HepG2 (cell line): ENCODE data around the gene IFT88. TPM values are rescaled to one million over a fixed set of nuclear protein-coding genes. Genes with fewer than 3 reads are reported as not detected.

Experiments
- CC2D1A ChIP-seq: sonication (generic); formaldehyde crosslinking; IDR thresholded peaks from 2 replicates; pipeline ENCODE4 v1.8.1; 2023; ENCODE audit warnings: mild to moderate bottlenecking, missing genetic modification reagents
- FOXA1 ChIP-seq, 2 experiments: fragments of 450-650 bp in 1 of 2; sonication (generic) in 1 of 2; formaldehyde crosslinking in 1 of 2; IDR thresholded peaks; 2 replicates each; pipeline versions ENCODE4 v1.4.0 to v1.6.1; 2016 to 2020; ENCODE audit warnings: missing genetic modification reagents in 1 of 2
- FOXA3 ChIP-seq: IDR thresholded peaks from 2 replicates; pipeline ENCODE4 v1.6.1; 2016; ENCODE audit warnings: missing genetic modification reagents, missing compliant biosample characterization
- HNF1B ChIP-seq: sonication (generic); formaldehyde crosslinking; IDR thresholded peaks from 2 replicates; pipeline ENCODE4 v1.5.1; 2020; ENCODE audit warnings: mild to moderate bottlenecking, moderate library complexity, missing genetic modification reagents
- IKZF5 ChIP-seq: IDR thresholded peaks from 2 replicates; pipeline ENCODE4 v1.6.1; 2018; ENCODE audit warnings: missing genetic modification reagents, mild to moderate bottlenecking, missing compliant biosample characterization
- JUN ChIP-seq: sonication (generic); formaldehyde crosslinking; IDR thresholded peaks from 2 replicates; pipeline ENCODE4 v1.4.0; 2020; ENCODE audit warnings: mild to moderate bottlenecking, missing genetic modification reagents
- KMT2A ChIP-seq: sonication (generic); formaldehyde crosslinking; IDR thresholded peaks from 2 replicates; pipeline ENCODE4 v1.4.0; 2020; ENCODE audit warnings: missing genetic modification reagents
- MTA3 ChIP-seq: sonication (generic); formaldehyde crosslinking; IDR thresholded peaks from 2 replicates; pipeline ENCODE4 v1.4.0; 2020; ENCODE audit warnings: missing genetic modification reagents
- POGZ ChIP-seq: sonication (generic); formaldehyde crosslinking; IDR thresholded peaks from 2 replicates; pipeline ENCODE4 v1.4.0; 2020; ENCODE audit warnings: mild to moderate bottlenecking, missing genetic modification reagents
- RXRA ChIP-seq: sonication (generic); formaldehyde crosslinking; IDR thresholded peaks from 2 replicates; pipeline ENCODE4 v1.5.1; 2020; ENCODE audit warnings: missing genetic modification reagents
- YEATS4 ChIP-seq: sonication (generic); formaldehyde crosslinking; IDR thresholded peaks from 2 replicates; pipeline ENCODE4 v1.4.0; 2020; ENCODE audit warnings: missing genetic modification reagents, borderline replicate concordance
- ZNF616 ChIP-seq: sonication (generic); formaldehyde crosslinking; IDR thresholded peaks from 2 replicates; pipeline ENCODE4 v1.5.0; 2020; ENCODE audit warnings: low read depth, mild to moderate bottlenecking, missing genetic modification reagents
- ZNF703 ChIP-seq: sonication (generic); formaldehyde crosslinking; IDR thresholded peaks from 2 replicates; pipeline ENCODE4 v1.5.1; 2020; ENCODE audit warnings: missing genetic modification reagents, mild to moderate bottlenecking, moderate library complexity, borderline replicate concordance
- polyA plus RNA-seq, 8 experiments: library from polyadenylated mRNA; depleted of rRNA in 3 of 8; stranded (reverse) in 7 of 8; unstranded in 1 of 8; fragments of >200 nt; fragmentation: Illumina TruSeq in 4 of 8; extraction: Trizol in 4 of 8; gene quantifications; 2 replicates each; pipeline versions ENCODE4 v1.2.1 to v1.2.3, GENCODE V29; 2011 to 2016; ENCODE audit warnings: low read depth in 4 of 8, missing spikeins in 1 of 8, mixed read lengths in 1 of 8; ENCODE audit not compliant: insufficient read depth in 1 of 8
- total RNA-seq, 5 experiments: library from RNA; depleted of rRNA; stranded (reverse); fragments of >200 nt; fragmentation: Illumina TruSeq; extraction: Trizol; gene quantifications; 2 replicates each; pipeline ENCODE4 v1.2.3, GENCODE V29; 2016; ENCODE audit warnings: low read depth in 1 of 5
- TF ChIP-seq, protein P1 (sequence below): sonication (generic); formaldehyde crosslinking; IDR thresholded peaks from 2 replicates; pipeline ENCODE4 v1.4.0; 2020; ENCODE audit warnings: missing genetic modification reagents
- TF ChIP-seq, protein P2 (sequence below): sonication (generic); formaldehyde crosslinking; IDR thresholded peaks from 2 replicates; pipeline ENCODE4 v1.8.0; 2022; ENCODE audit warnings: mild to moderate bottlenecking, missing genetic modification reagents
- TF ChIP-seq, protein P3 (sequence below): sonication (generic); formaldehyde crosslinking; IDR thresholded peaks from 2 replicates; pipeline ENCODE4 v1.4.0; 2020; ENCODE audit warnings: missing genetic modification reagents

The IFT88 gene
- total and polyA plus RNA-seq, 2 of the 13 experiments (the other 11 are each of a cell fraction or from before 2014, with no cell fraction given), result 8.4 to 19.9 TPM

GRCh38 chr13:20525144-20525600 lies 41.8 kb upstream of the IFT88 start (continued):
- peak; percentile 31; the same call in 1 of the 2 replicates for TF ChIP-seq IKZF5 (CRISPR knock-in tag)
- TF ChIP-seq YEATS4 (CRISPR knock-in tag), result no peak
- TF ChIP-seq CC2D1A (CRISPR knock-in tag), result no peak
- TF ChIP-seq FOXA1 (IDR thresholded peaks at IDR 0.05), result no peak
- peak; percentile 16; the same call in 1 of the 2 replicates for TF ChIP-seq FOXA1 (CRISPR knock-in tag; IDR thresholded peaks at IDR 0.05)
- TF ChIP-seq FOXA3 (CRISPR knock-in tag), result no peak
- 0 out of 2 replicates have a peak, but pooled peaks have one; percentile 1 for TF ChIP-seq ZNF616
- TF ChIP-seq MTA3 (CRISPR knock-in tag), result 0 out of 2 replicates have a peak, but pooled peaks have one; percentile 17
- TF ChIP-seq HNF1B, result peak; percentile 38; the same call in 1 of the 2 replicates
- 0 out of 2 replicates have a peak, but pooled peaks have one; percentile 35 for TF ChIP-seq ZNF703
- TF ChIP-seq, protein P1, sequence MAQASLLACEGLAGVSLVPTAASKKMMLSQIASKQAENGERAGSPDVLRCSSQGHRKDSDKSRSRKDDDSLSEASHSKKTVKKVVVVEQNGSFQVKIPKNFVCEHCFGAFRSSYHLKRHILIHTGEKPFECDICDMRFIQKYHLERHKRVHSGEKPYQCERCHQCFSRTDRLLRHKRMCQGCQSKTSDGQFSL, result no peak
- TF ChIP-seq, protein P2, sequence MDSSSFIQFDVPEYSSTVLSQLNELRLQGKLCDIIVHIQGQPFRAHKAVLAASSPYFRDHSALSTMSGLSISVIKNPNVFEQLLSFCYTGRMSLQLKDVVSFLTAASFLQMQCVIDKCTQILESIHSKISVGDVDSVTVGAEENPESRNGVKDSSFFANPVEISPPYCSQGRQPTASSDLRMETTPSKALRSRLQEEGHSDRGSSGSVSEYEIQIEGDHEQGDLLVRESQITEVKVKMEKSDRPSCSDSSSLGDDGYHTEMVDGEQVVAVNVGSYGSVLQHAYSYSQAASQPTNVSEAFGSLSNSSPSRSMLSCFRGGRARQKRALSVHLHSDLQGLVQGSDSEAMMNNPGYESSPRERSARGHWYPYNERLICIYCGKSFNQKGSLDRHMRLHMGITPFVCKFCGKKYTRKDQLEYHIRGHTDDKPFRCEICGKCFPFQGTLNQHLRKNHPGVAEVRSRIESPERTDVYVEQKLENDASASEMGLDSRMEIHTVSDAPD, result no peak
- TF ChIP-seq JUN, result no peak
- peak; percentile 33; the same call in 1 of the 2 replicates for TF ChIP-seq KMT2A (CRISPR knock-in tag)
- peak; percentile 8; the same call in 1 of the 2 replicates for TF ChIP-seq POGZ (CRISPR knock-in tag)
- TF ChIP-seq RXRA (CRISPR knock-in tag), result peak; percentile 63; the same call in 1 of the 2 replicates
- TF ChIP-seq, protein P3, sequence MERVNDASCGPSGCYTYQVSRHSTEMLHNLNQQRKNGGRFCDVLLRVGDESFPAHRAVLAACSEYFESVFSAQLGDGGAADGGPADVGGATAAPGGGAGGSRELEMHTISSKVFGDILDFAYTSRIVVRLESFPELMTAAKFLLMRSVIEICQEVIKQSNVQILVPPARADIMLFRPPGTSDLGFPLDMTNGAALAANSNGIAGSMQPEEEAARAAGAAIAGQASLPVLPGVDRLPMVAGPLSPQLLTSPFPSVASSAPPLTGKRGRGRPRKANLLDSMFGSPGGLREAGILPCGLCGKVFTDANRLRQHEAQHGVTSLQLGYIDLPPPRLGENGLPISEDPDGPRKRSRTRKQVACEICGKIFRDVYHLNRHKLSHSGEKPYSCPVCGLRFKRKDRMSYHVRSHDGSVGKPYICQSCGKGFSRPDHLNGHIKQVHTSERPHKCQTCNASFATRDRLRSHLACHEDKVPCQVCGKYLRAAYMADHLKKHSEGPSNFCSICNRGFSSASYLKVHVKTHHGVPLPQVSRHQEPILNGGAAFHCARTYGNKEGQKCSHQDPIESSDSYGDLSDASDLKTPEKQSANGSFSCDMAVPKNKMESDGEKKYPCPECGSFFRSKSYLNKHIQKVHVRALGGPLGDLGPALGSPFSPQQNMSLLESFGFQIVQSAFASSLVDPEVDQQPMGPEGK (CRISPR knock-in tag), result peak; percentile 45; the same call in 1 of the 2 replicates
